Stomach (tissue), 9 donors: ENCODE data around the gene COL13A1. TPM values are rescaled to one million over a fixed set of nuclear protein-coding genes. Genes with fewer than 3 reads are reported as not detected.
A peak's percentile ranks its signal among the peaks of the same experiment; 100 is the strongest.

ENCODE experiments used
- DNase-seq, 2 donors: peaks; one replicate each; pipeline versions ENCODE4 v3.0.0 to v3.0.0-alpha.2; 2013 to 2019
- H3K27ac ChIP-seq, 5 donors: fragments of 200-600 bp in 4 of 5; sonication (generic) in 4 of 5; one replicate each; pipeline ENCODE4 v1.5.1; 2013 to 2019; ENCODE audit warnings: mild to moderate bottlenecking in 1 of 5, moderate library complexity in 1 of 5
- H3K27me3 ChIP-seq, 3 donors: fragments of 200-600 bp; sonication (generic); one replicate each; pipeline ENCODE4 v1.5.1; 2017 to 2019; ENCODE audit warnings: mixed run types in 1 of 3
- H3K36me3 ChIP-seq, 4 donors: fragments of 200-600 bp; sonication (generic); 1 replicate in 3 of 4; 2 replicates in 1 of 4; pipeline ENCODE4 v1.5.1; 2016 to 2019
- H3K4me1 ChIP-seq, 4 donors: fragments of 200-600 bp; sonication (generic); one replicate each; pipeline ENCODE4 v1.5.1; 2016 to 2019
- H3K4me3 ChIP-seq, 4 donors: fragments of 200-600 bp; sonication (generic) in 3 of 4; one replicate each; pipeline ENCODE4 v1.5.1; 2016 to 2019; ENCODE audit warnings: mild to moderate bottlenecking in 1 of 4
- H3K9me3 ChIP-seq, 4 donors: fragments of 200-600 bp; sonication (generic); one replicate each; pipeline ENCODE4 v1.5.1; 2016 to 2019
- EP300 ChIP-seq: sonication (generic); formaldehyde crosslinking; IDR thresholded peaks from one replicate; pipeline ENCODE4 v1.6.1; 2017; ENCODE audit warnings: antibody characterized with exemption
- POLR2A ChIP-seq, 4 donors: fragments of 450-650 bp; IDR thresholded peaks; one replicate each; pipeline ENCODE4 v1.6.1; 2016; ENCODE audit warnings: antibody characterized with exemption in 4 of 4, control low read depth in 2 of 4, mild to moderate bottlenecking in 1 of 4, moderate library complexity in 1 of 4
- POLR2AphosphoS5 ChIP-seq, 3 donors: sonication (generic); formaldehyde crosslinking; IDR thresholded peaks; one replicate each; pipeline ENCODE4 v1.6.1; 2016; ENCODE audit warnings: antibody characterized with exemption in 3 of 3
- WGBS, 5 donors: extraction: QIAGEN DNeasy Blood & Tissue Kit in 3 of 5; methylation state at CpG; one replicate each; pipeline versions ENCODE4 v1.1.5 to v1.1.7; 2013 to 2018; 5-methylcytosine and 5-hydroxymethylcytosine counted together
- intact Hi-C: fragments of 100-400 bp; cut with DNase I; formaldehyde crosslinking; loops from one replicate; pipeline ENCODE4 v1.15.1; 2023; ENCODE audit warnings: low total_unique reads
- polyA plus RNA-seq, 3 donors: library from polyadenylated mRNA; stranded (reverse); fragments of 200-250 nt; gene quantifications; one replicate each; pipeline ENCODE4 v1.2.3, GENCODE V29; 2013
- total RNA-seq, 5 donors: library from RNA; depleted of rRNA; stranded (reverse); fragments of >200 nt; gene quantifications; one replicate each; pipeline versions ENCODE4 v1.1.0 to v1.2.3, GENCODE V29; 2014 to 2016
- TF ChIP-seq, protein P1 (sequence below), 7 experiments: fragments of 450-650 bp in 4 of 7; fragments of 200-600 bp in 3 of 7; sonication (generic) in 3 of 7; IDR thresholded peaks; one replicate each; pipeline ENCODE4 v1.5.1; 2016 to 2019; ENCODE audit warnings: antibody characterized with exemption in 7 of 7, control low read depth in 2 of 7, mild to moderate bottlenecking in 1 of 7
- donor health status: healthy with polysubstance abuse.
- donor health status: Bipolar disorder and iron deficiency.
- donor health status: healthy.

The COL13A1 gene
- total and polyA plus RNA-seq, 8 donors = 0.58 to 9.9 (median 6.9) TPM

DNA sequence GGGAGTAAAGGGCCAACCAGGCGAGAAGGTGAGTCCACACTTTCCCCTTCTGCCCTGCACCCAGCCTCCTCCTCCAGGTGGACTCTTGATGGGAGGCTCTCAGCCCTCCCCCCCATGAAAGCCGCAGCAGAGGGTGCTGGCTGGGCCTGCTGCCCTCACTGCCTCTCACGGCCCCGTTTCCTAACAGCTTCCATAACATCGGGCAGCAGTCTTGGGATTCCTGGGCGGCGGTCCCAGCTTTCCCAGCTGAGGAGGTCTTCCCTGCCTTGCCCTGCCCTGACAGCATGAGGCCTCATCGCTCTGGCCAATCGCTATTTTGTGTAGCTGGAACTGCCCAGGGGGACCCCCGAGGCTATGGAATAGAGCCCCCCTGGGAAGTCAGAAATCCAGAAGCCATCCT lies 76.3 kb downstream of the COL13A1 start:
- intact Hi-C loops = no loop called here
- Histone ChIP-seq H3K27ac (no peak overlapping the region), H3K27me3 (peaks cover 0 to 20% (median 11%) of the 10 kb centered on the region in 3 donors), H3K4me1 (peaks cover 0 to 7% (median 0%) of the 10 kb centered on the region in 4 donors), H3K4me3 (no peak overlapping the region), H3K36me3 (no peaks in the 10 kb centered on the region), H3K9me3 (no peaks in the 10 kb centered on the region)
- WGBS, 5 donors = 51 to 80% (median 68%) methylated on average over 8 to 10 of the region's 10 CpGs
- no peak for TF ChIP-seq EP300
- TF ChIP-seq, protein P1, sequence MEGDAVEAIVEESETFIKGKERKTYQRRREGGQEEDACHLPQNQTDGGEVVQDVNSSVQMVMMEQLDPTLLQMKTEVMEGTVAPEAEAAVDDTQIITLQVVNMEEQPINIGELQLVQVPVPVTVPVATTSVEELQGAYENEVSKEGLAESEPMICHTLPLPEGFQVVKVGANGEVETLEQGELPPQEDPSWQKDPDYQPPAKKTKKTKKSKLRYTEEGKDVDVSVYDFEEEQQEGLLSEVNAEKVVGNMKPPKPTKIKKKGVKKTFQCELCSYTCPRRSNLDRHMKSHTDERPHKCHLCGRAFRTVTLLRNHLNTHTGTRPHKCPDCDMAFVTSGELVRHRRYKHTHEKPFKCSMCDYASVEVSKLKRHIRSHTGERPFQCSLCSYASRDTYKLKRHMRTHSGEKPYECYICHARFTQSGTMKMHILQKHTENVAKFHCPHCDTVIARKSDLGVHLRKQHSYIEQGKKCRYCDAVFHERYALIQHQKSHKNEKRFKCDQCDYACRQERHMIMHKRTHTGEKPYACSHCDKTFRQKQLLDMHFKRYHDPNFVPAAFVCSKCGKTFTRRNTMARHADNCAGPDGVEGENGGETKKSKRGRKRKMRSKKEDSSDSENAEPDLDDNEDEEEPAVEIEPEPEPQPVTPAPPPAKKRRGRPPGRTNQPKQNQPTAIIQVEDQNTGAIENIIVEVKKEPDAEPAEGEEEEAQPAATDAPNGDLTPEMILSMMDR (IDR thresholded peaks at IDR 0.05) = no peak
- no peak for TF ChIP-seq POLR2AphosphoS5 (IDR thresholded peaks at IDR 0.05)
- TF ChIP-seq POLR2A (IDR thresholded peaks at IDR 0.05) = no peak
- peak in 1 of 2 donors; percentile 68 for DNase-seq

DNA sequence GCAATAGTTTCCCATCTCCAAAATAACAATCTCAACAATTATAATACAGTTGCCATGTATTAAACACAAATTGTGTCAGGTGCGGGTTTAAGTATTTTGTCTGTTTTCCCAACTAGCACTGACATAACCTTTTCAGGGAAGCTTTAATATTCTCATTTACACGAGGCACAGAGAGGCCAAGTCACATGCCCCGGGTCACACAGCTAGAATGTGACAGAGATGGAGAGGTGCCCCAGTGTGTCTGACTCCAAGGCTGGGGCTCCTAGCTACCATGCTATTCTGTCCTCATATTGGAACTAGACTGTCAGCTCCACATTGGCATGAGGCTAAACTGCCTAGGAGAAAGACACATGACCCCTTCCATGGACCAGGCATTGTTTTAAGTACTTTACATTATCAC lies 77.2 kb downstream of the COL13A1 start:
- intact Hi-C loops = no loop called here
- DNase-seq = no peak
- 70 to 90% (median 88%) methylated on average over 3 of the region's 3 CpGs for WGBS, 5 donors
- Histone ChIP-seq H3K27ac (no peak overlapping the region), H3K27me3 (peaks cover 0 to 20% (median 11%) of the 10 kb centered on the region in 3 donors), H3K4me1 (peaks cover 0 to 7% (median 0%) of the 10 kb centered on the region in 4 donors), H3K9me3 (no peaks in the 10 kb centered on the region), H3K36me3 (no peaks in the 10 kb centered on the region), H3K4me3 (no peak overlapping the region)
- TF ChIP-seq, protein P1 (IDR thresholded peaks at IDR 0.05) = no peak
- TF ChIP-seq POLR2AphosphoS5 (IDR thresholded peaks at IDR 0.05) = no peak
- TF ChIP-seq POLR2A (IDR thresholded peaks at IDR 0.05) = no peak
- no peak for TF ChIP-seq EP300

DNA sequence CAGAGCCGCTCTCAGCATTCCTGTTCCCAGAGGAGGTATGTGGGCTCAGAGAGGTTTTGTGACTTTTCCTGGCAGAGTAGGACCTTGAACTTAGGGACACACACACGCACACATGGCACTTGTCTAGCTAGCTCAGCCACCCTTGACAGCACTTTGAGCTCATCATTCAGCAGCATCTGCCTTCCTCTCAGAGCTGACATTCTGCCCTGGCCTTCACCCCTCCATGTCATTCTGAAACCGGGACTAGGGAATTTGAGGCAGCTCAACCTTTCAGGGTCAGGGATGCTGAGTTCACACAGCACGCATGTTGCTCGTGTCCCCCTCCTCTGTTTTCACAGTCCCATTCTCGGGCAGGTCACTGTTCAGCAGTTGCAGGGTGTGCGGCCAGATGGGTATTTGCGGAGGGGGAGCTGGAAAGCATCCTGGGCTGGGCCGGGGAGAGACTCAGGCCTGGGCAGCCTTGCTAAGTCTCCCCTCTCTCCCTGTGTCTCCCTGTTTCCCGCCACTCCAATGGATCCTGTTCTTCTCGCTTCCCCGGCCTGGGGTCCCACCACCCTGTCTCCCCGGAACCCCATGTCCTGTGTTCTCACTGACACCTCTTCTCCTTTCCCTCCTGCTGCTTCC lies 78.0 kb downstream of the COL13A1 start:
- no peak for DNase-seq
- no peaks in the 10 kb centered on the region for H3K36me3 ChIP-seq
- H3K9me3 ChIP-seq = no peaks in the 10 kb centered on the region
- H3K4me3 ChIP-seq = no peak overlapping the region
- peaks cover 0 to 7% (median 0%) of the 10 kb centered on the region in 4 donors for H3K4me1 ChIP-seq
- TF ChIP-seq POLR2A (IDR thresholded peaks at IDR 0.05) (no peak), EP300 (no peak), POLR2AphosphoS5 (IDR thresholded peaks at IDR 0.05) (no peak)
- TF ChIP-seq, protein P1 (IDR thresholded peaks at IDR 0.05) = no peak
- H3K27ac ChIP-seq = no peak overlapping the region
- intact Hi-C loops = no loop called here
- H3K27me3 ChIP-seq = peaks cover 0 to 20% (median 11%) of the 10 kb centered on the region in 3 donors
- 79 to 83% (median 81%) methylated on average over 12 to 13 of the region's 13 CpGs for WGBS, 5 donors

DNA sequence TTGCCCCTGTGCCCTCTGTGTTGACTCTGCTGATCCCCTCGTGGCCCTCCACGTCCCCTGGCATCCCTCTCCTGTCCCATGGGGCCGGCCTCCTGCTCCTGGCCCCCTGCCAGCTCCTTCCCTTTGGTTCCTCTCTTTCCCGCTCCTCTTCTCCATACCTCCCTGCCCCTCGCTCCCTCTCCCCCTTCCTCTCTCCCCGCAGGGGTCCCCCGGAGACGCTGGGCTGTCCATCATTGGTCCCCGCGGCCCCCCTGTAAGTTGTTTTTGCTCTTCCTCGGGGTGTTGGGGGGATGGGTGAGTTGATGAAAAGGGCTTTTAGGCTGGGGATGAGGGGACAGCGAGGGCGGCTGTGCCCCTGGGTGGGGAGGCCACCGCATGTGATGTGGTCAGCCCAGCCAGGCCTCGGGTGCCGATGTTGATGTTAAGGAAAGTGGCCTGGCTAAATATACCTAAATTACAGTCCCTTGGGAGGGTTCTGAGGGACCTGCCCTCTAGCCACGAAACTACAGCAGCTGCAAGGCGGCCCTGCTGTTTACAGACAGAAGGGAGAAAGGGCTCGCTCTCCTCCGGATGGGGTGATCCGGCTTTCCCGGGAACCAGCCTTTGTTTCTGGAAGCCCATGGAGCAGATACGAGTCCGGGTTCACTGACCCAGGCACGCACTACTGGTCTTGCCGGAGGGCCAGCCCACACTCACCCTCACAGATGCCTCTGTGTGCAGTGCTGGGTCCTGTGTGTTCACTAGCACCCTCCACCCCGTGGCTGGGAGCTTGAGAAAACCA lies 78.8 kb downstream of the COL13A1 start:
- H3K9me3 ChIP-seq = no peaks in the 10 kb centered on the region
- DNase-seq = peak in 1 of 2 donors; percentile 37
- peaks cover 0 to 11% (median 0%) of the 10 kb centered on the region in 4 donors for H3K4me1 ChIP-seq
- H3K27ac ChIP-seq = no peak overlapping the region
- H3K4me3 ChIP-seq = no peak overlapping the region
- H3K27me3 ChIP-seq = peaks cover 0 to 20% (median 11%) of the 10 kb centered on the region in 3 donors
- TF ChIP-seq, protein P1 (IDR thresholded peaks at IDR 0.05) = no peak
- TF ChIP-seq POLR2AphosphoS5 (IDR thresholded peaks at IDR 0.05) (no peak), POLR2A (IDR thresholded peaks at IDR 0.05) (no peak), EP300 (no peak)
- 24 to 48% (median 37%) methylated on average over 23 to 27 of the region's 27 CpGs for WGBS, 5 donors
- intact Hi-C loops = no loop called here
- no peaks in the 10 kb centered on the region for H3K36me3 ChIP-seq
